HG03103 (cell line): ENCODE results near the gene ZRANB1.
A peak's percentile ranks its signal among the peaks of the same experiment; 100 is the strongest.

Source experiments
- ATAC-seq: cut with Tn5 transposase; IDR thresholded peaks from one replicate; pipeline ENCODE4 v1.9.1; 2021; ENCODE audit warnings: low read depth; ENCODE audit not compliant: unreplicated experiment

The ZRANB1 gene

DNA sequence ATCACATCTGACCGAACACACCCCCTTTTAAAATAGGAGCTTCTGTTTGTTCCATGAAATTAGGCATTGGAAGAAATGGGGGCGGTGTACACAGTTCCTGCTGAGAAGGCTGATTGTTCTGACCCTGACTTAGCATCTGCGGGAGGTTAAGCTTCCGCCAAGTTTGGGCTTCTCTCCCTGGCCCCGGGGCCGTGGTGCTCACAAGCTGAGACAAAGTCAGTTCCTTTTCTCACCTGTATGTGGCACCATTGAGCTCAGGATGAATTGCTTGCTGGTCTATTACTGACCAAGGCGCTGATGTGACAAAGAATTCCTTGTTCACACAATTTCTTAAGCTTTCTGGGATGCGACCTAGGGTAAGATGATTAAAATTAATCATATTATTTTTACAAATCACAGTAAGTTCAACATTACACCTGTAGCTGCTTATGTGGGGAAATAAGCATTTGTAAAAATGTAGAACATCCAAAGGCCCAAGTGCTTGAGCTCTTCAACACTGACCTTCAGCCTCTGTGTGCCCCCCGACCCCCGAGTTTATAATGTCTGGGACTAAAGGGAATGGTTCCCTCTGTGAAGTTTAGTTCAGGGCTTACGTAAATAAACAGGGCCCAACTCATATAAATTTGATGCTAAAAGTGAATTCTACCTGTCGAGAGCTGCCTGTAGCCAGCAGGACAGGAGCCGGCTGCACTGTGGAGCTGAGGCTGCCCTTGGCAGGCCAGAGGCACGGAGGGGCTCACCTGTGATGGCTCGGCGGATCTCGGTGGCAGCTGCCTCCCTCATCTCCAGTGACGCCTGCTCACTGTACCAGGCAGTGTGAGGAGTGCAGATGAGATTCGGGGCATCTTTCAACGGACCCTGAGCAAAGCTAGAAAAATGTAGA, 50.8 kb downstream of the ZRANB1 start:
- ATAC-seq: peak; percentile 79

DNA sequence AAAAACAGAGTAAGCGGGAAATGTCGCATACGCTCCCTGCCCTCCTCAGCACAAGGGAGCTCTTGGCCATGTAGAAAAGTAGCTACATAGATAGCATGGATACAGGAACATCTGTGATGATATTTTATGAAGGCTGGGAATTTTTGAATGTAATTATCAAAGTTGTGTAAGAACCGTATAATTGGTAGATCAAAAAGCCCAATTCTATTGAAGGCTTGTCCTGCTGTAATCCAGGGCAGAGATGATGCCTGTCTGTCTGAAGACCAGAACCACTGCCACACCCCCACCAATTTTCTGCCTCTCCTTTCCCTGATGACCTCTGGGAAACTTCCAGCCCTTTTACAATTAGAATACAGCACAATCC, 51.4 kb downstream of the ZRANB1 start:
- ATAC-seq: no peak

DNA sequence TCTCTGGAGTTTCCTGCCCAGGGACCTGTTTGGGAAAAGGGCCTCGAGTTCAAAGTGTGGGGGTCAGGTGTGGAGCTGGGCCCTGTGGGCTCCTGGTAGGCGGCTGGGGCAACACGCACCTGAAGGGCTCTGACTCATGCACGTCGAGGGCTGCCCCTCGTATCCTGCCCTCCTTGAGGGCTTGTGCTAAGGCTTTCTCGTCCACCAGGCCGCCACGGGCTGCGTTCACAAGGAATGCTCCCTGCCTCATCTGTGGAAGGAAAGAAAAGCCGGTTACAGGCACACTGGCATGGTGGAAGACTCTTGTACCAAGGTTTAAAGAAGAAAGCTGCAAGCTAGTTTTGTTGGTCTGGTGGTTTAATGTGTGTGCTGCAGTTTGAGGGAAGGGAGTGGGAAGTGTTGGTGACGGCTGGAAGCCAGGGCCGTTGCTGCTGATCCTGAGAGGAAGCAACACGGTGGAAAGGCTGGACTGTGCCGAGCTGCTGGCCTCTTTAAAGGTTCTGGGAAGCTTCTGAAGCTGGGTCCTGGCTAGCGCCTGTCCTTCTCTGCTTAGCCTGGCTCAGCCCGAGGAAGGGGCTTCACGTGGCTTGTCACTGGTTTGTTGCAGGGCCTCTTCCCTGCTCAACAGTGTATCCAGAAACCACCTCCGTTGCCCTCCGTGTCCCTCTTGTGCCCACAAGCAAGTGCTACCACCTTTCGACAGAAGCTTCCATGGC, 52.0 kb downstream of the ZRANB1 start:
- no peak for ATAC-seq

DNA sequence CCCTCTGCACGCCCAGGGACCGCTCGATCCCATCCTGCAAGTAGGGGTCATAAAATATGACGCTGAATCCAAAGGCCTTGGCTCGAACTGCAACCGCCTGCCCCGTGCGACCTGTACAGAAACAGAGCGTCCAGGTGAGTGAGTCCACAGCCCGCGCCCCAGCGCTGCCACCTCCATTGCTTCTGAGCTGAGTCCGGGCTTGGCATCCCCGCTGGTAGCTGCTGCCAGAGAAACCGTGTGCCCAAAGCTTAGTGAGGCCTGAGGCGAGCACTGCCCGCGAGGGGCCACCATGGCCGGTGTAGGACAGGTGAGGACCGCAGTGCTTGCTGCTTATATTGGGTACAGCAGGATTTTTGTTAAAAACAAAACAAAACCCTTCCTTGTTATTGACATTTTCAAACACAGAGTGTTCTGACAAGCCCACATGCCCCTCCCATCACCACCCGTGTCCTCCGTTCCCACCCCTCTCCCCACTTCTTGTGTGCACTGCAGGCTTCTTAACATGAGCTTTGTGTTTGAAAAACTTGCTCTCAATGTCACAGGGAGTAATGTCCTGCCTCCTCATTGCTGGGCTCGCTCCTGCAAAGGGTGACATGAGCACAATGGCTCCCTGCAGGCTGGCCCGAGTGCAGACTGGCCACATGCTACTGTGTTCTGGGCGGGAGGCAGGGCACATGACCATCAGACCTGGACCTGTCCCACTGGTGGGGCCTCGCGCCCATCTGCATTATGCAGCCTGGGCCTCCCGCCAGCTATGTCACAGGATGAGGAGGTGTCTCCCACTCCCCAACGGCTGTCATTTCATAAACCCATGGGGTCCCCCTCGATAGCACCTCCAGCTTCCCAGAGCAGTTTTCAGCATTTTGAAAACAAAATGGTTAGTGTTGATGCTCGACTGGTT, 52.9 kb downstream of the ZRANB1 start:
- ATAC-seq: no peak

GRCh38 chr10:124995605-124996004, 53.7 kb downstream of the ZRANB1 start:
- no peak for ATAC-seq

- ATAC-seq: no peak
Measured at GRCh38 chr10:124996127-124996853, 54.4 kb downstream of the ZRANB1 start.

GRCh38 chr10:124996854-124997215, 54.9 kb downstream of the ZRANB1 start:
- no peak for ATAC-seq

GRCh38 chr10:124997306-124997705, 55.4 kb downstream of the ZRANB1 start:
- no peak for ATAC-seq

- no peak for ATAC-seq
Measured at GRCh38 chr10:124997771-124998623, 56.1 kb downstream of the ZRANB1 start.

- no peak for ATAC-seq
Measured at GRCh38 chr10:124998624-124999291, 56.8 kb downstream of the ZRANB1 start.

GRCh38 chr10:124999433-125000365, 57.8 kb downstream of the ZRANB1 start:
- no peak for ATAC-seq

DNA sequence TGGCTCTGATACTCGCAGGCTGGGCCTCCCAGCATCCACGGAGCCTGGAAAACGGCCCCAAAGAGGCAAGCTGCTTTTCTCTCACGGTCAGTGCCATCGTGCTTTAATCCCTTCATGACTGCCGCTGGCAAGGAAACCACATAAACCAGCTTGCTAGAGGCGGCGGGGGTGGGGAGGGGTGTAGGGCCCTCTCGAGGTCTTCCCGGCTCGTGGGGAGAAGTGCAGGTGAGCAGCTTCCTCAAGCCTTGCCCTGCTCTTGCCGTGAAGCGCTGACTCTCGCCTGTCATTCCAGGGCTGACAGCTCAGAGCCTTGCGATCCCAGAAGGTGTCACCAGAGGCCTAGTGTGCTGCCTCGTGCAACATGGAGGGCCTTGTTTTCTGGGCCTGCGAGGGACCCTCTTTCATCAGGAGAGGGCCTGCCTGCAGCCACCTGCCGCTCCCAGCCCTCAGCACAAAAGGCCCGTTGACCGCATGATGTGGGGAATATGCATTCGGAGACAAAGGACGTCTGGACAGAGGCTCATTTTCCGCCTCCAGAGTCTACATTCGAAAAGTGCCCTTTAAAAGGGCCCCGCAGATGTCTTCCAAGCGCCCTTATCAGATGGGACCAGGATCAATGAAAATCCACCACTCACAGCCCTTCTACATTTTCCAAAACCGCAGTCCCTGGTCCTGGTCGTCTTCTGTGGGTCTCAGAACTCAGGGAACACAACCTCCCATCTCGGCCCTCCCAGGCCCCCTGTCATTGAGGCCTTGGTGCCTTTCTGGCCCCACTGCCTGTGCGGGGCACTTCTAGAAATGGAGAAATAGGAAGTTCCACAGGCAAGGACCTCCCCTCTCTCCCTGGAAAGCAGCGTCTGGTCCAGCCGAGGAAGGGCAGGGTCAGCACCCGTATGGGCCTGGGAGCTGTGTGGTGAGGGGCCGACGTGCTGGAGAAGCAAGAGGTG, 58.7 kb downstream of the ZRANB1 start:
- ATAC-seq: no peak

GRCh38 chr10:125001313-125002046, 59.6 kb downstream of the ZRANB1 start:
- ATAC-seq: no peak

- no peak for ATAC-seq
Measured at GRCh38 chr10:125002047-125002422, 60.1 kb downstream of the ZRANB1 start.

- no peak for ATAC-seq
Measured at GRCh38 chr10:125002423-125003145, 60.7 kb downstream of the ZRANB1 start.
